Left ventricle myocardium inferior (tissue), 1 donor: ENCODE data around the gene DUSP10. TPM values are rescaled to one million over a fixed set of nuclear protein-coding genes. Genes with fewer than 3 reads are reported as not detected.

Experiments used
- DNase-seq: peaks from one replicate; pipeline ENCODE4 v3.0.0-alpha.2; 2020
- H3K27ac ChIP-seq: fragments of 200-600 bp; replicated peaks from 2 replicates; pipeline ENCODE4 v1.8.0; 2021
- H3K27me3 ChIP-seq: fragments of 200-600 bp; 2 replicates; pipeline ENCODE4 v1.8.0; 2021; ENCODE audit warnings: low read depth
- H3K36me3 ChIP-seq: fragments of 200-600 bp; 2 replicates; pipeline ENCODE4 v1.8.0; 2021
- H3K4me1 ChIP-seq: fragments of 200-600 bp; 2 replicates; pipeline ENCODE4 v1.8.0; 2021
- H3K4me3 ChIP-seq: fragments of 200-600 bp; 2 replicates; pipeline ENCODE4 v1.8.0; 2021; ENCODE audit warnings: mild to moderate bottlenecking, moderate library complexity
- H3K9me3 ChIP-seq: fragments of 200-600 bp; replicated peaks from 2 replicates; pipeline ENCODE4 v1.8.0; 2021
- CTCF ChIP-seq: fragments of 200-600 bp; IDR thresholded peaks from 2 replicates; pipeline ENCODE4 v1.8.0; 2021; ENCODE audit warnings: antibody characterized with exemption, mild to moderate bottlenecking, borderline replicate concordance
- intact Hi-C: fragments of 100-400 bp; cut with micrococcal nuclease; formaldehyde crosslinking; loops from one replicate; pipeline ENCODE4 v1.11.0; 2022
- total RNA-seq: library from RNA; stranded (reverse); fragmentation: NEBNext Ultra II Directional; extraction: Animal tissue kit (Norgen Biotek cat#: 25700); gene quantifications from one replicate; pipeline ENCODE4 v1.2.1, GENCODE V29; 2021
- donor health status: DM: no; HTN: yes; CAD: no; lungs with severe emphysema.

DUSP10 gene
- total RNA-seq, 1 donor from 2014 or later = 4.6 TPM

GRCh38 chr1:221690858-221691257 is 51.0 kb downstream of the DUSP10 start:
- Histone ChIP-seq H3K27ac (no peak overlapping the region), H3K36me3 (no peaks in the 10 kb centered on the region), H3K9me3 (peaks cover 9% of the 10 kb centered on the region), H3K4me3 (no peak overlapping the region), H3K4me1 (no peaks in the 10 kb centered on the region), H3K27me3 (no peaks in the 10 kb centered on the region)
- intact Hi-C loops = no loop called here
- no peak for DNase-seq
- no peak for TF ChIP-seq CTCF

- TF ChIP-seq CTCF = no peak
- Histone ChIP-seq H3K27me3 (no peaks in the 10 kb centered on the region), H3K36me3 (no peaks in the 10 kb centered on the region), H3K9me3 (peaks cover 9% of the 10 kb centered on the region), H3K4me1 (no peaks in the 10 kb centered on the region), H3K4me3 (no peak overlapping the region), H3K27ac (no peak overlapping the region)
- DNase-seq = no peak
- intact Hi-C loops = no loop called here
These were observed 52.8 kb downstream of the DUSP10 start for GRCh38 chr1:221689138-221689537.

- H3K27me3 ChIP-seq = no peaks in the 10 kb centered on the region
- H3K4me3 ChIP-seq = no peak overlapping the region
- DNase-seq = no peak
- H3K9me3 ChIP-seq = peaks cover 7% of the 10 kb centered on the region
- no peaks in the 10 kb centered on the region for H3K4me1 ChIP-seq
- TF ChIP-seq CTCF = no peak
- H3K27ac ChIP-seq = no peak overlapping the region
- intact Hi-C loops = no loop called here
- no peaks in the 10 kb centered on the region for H3K36me3 ChIP-seq
These were observed 53.4 kb downstream of the DUSP10 start for GRCh38 chr1:221688488-221688843.

DNA sequence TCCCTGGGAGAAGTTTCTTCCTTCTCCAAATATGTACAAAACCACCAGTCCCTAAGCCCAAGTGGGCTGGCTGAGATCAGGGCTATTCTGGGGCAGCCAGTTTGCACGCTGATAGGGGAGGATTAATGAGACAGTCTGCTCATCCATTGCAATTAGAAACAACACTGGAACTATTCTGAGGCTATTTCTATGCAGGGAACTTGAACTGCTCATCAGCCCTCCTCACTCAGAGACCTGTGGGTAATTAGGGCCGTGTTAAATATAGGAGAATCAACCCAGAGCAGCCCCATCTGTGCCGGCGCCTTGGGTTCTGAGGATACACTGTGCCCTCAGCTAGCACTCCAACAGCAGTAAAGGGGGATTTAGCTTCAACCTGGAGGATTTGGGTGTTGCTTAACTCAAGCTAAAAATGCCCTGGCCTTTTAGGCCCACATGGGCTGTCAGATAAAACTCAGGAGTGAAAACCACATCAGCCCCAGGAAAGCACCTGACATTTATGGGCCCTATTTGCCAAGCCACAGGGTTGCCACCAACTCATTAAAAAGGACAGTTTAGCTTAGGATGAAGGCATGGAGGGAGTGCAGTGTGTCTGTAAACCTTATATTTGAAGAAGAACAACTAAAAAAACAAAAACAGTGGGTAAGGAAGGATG is 53.9 kb downstream of the DUSP10 start:
- intact Hi-C loops = no loop called here
- no peak for DNase-seq
- no peak for TF ChIP-seq CTCF
- H3K27ac ChIP-seq = no peak overlapping the region
- no peaks in the 10 kb centered on the region for H3K36me3 ChIP-seq
- peaks cover 2% of the 10 kb centered on the region for H3K9me3 ChIP-seq
- H3K27me3 ChIP-seq = no peaks in the 10 kb centered on the region
- H3K4me1 ChIP-seq = no peaks in the 10 kb centered on the region
- no peak overlapping the region for H3K4me3 ChIP-seq

GRCh38 chr1:221683681-221684080 is 58.2 kb downstream of the DUSP10 start:
- Histone ChIP-seq H3K9me3 (peaks cover 9% of the 10 kb centered on the region), H3K27ac (no peak overlapping the region), H3K4me1 (no peaks in the 10 kb centered on the region), H3K4me3 (no peak overlapping the region), H3K36me3 (no peaks in the 10 kb centered on the region), H3K27me3 (no peaks in the 10 kb centered on the region)
- intact Hi-C loops = no loop called here
- TF ChIP-seq CTCF = no peak
- no peak for DNase-seq
